GM06990 (cell line): ENCODE measurements around the gene AGPAT4.

Experiments used
- DNase-seq: peaks from one replicate; pipeline ENCODE4 v3.0.0-alpha.2; 2011; ENCODE audit not compliant: insufficient read length; ENCODE audit errors: extremely low read depth
- H3K27me3 ChIP-seq: replicated peaks from 2 replicates; pipeline ENCODE4 v1.6.0; 2011; ENCODE audit warnings: low read length; ENCODE audit not compliant: control insufficient read depth, insufficient read depth
- H3K36me3 ChIP-seq: 2 replicates; pipeline ENCODE4 v1.5.1; 2011; ENCODE audit warnings: low read length; ENCODE audit not compliant: control insufficient read depth, insufficient read depth
- H3K4me3 ChIP-seq: replicated peaks from 2 replicates; pipeline ENCODE4 v1.5.1; 2011; ENCODE audit warnings: low read depth, mild to moderate bottlenecking, control low read depth, low read length
- TF ChIP-seq, protein P1 (sequence below): IDR thresholded peaks from 2 replicates; pipeline ENCODE4 v1.5.1; 2011; ENCODE audit warnings: low read length, control low read depth, mild to moderate bottlenecking, inconsistent platforms; ENCODE audit not compliant: insufficient read depth, poor library complexity, severe bottlenecking

AGPAT4 gene

DNA sequence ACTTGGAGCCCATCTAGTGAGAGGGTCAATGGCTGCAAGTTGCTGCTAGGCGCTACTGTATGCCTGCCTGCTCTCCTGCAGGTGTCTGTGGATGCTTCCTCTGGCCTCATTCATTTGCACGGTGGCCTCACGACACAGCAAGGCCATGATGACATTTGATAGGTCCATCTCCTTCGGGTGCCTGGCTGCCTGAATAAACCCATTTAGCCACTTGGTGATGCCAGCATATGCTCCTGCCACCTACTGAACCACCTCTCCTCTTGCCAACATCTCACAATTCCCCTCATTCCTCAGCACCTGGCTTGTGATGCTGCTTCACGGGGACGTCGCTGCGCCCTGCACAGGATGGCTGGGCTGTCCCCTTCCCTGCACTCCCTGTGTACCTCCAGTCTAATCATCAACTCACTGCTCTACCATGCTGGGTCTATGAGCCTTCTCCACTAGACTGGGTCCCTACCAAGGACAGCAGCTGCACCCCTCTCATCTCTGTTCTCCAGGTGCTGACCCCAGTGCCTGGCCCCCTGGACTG, 51.1 kb downstream of the AGPAT4 start:
- DNase-seq, result no peak
- Histone ChIP-seq H3K36me3 (no peaks in the 10 kb centered on the region), H3K27me3 (no peaks in the 10 kb centered on the region), H3K4me3 (no peak overlapping the region)
- TF ChIP-seq, protein P1, sequence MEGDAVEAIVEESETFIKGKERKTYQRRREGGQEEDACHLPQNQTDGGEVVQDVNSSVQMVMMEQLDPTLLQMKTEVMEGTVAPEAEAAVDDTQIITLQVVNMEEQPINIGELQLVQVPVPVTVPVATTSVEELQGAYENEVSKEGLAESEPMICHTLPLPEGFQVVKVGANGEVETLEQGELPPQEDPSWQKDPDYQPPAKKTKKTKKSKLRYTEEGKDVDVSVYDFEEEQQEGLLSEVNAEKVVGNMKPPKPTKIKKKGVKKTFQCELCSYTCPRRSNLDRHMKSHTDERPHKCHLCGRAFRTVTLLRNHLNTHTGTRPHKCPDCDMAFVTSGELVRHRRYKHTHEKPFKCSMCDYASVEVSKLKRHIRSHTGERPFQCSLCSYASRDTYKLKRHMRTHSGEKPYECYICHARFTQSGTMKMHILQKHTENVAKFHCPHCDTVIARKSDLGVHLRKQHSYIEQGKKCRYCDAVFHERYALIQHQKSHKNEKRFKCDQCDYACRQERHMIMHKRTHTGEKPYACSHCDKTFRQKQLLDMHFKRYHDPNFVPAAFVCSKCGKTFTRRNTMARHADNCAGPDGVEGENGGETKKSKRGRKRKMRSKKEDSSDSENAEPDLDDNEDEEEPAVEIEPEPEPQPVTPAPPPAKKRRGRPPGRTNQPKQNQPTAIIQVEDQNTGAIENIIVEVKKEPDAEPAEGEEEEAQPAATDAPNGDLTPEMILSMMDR, result no peak

DNA sequence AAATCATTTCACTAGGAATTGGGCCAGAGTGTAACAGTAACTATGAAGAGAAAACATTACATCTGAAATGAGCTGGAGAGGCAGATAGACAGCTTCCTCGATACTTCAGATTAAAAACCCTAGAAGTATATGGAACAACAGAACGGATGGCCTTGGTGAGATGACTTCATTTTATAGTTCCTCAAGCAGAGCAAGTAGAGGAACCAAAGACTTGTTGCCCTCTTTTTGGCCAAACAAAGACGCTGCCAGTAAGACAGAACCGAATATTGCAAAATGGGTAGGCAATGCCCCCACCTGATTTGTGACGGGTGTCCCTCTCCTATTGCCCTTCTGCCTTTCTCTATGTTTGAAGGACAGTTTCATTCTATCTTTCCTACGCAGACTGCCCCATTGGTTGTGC, 53.5 kb downstream of the AGPAT4 start:
- H3K4me3 ChIP-seq, result no peak overlapping the region
- no peaks in the 10 kb centered on the region for H3K36me3 ChIP-seq
- DNase-seq, result no peak
- H3K27me3 ChIP-seq, result no peaks in the 10 kb centered on the region
- TF ChIP-seq, protein P1, result no peak

- DNase-seq, result no peak
- Histone ChIP-seq H3K4me3 (no peak overlapping the region), H3K27me3 (no peaks in the 10 kb centered on the region), H3K36me3 (no peaks in the 10 kb centered on the region)
- TF ChIP-seq, protein P1, result no peak
Measured at GRCh38 chr6:161219680-161220079, 54.2 kb downstream of the AGPAT4 start.

DNA sequence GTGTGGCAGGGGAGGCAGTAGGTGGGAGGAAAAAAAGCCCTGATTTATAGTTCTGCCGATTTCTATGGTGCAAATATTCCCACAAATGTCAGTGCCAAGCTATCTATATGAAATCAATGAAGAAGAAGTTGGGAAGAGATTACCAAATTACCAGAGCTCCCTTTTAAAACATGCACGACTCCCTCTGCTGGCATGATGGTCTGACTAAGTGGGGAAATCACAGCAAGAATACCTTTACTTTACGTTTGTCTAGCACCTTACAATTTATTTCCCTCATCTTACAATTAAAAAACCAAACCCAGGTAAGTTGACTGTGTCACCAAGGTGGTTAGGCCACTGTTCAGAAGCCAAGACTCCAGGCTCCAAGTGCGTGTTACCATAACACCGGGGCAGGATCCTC, 55.6 kb downstream of the AGPAT4 start:
- TF ChIP-seq, protein P1, result no peak
- no peaks in the 10 kb centered on the region for H3K27me3 ChIP-seq

DNA sequence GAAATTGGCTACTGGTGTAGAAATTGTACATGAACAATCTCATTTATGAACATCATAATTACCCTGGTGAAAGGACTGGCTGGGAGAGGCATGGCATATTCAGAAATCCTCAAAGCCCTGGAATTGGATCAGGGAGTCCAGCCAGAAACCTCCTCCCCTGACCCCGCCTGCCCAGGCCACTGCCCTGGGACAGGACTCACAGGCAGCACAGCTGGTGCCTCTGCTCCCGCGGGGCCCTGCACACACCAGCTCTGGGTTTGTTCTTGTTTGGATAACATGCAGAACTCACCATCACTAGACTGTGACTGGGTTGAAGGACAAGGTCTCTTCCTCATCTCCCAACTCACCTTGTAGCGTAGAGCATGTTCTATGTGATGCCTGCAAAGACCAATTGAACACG, 56.2 kb downstream of the AGPAT4 start:
- DNase-seq, result no peak
- no peak overlapping the region for H3K4me3 ChIP-seq
- TF ChIP-seq, protein P1, result no peak
- H3K27me3 ChIP-seq, result no peaks in the 10 kb centered on the region
- no peaks in the 10 kb centered on the region for H3K36me3 ChIP-seq

More for the DNA sequence above, 55.6 kb downstream of the AGPAT4 start:
- DNase-seq, result no peak
- H3K4me3 ChIP-seq, result no peak overlapping the region
- H3K36me3 ChIP-seq, result no peaks in the 10 kb centered on the region
